HEK293 (cell line): ENCODE results near the gene VEGFA.

Experiments used
- TCF7L2 ChIP-seq: IDR thresholded peaks from 2 replicates; pipeline ENCODE4 v1.6.1; 2011; ENCODE audit warnings: low read depth, mild to moderate bottlenecking, inconsistent platforms, low read length, moderate library complexity, borderline replicate concordance
- ZBTB7A ChIP-seq: fragments of 450-650 bp; formaldehyde crosslinking; IDR thresholded peaks from 2 replicates; pipeline ENCODE4 v1.5.1; 2016; ENCODE audit warnings: low read depth, missing biosample characterization, missing genetic modification characterization
- ZNF155 ChIP-seq: fragments of 450-650 bp; formaldehyde crosslinking; IDR thresholded peaks from 2 replicates; pipeline ENCODE4 v1.5.1; 2016; ENCODE audit warnings: missing biosample characterization, missing genetic modification characterization
- ZNF354C ChIP-seq: fragments of 450-650 bp; formaldehyde crosslinking; IDR thresholded peaks from 2 replicates; pipeline ENCODE4 v1.5.1; 2016; ENCODE audit warnings: missing biosample characterization, missing genetic modification characterization, low read depth, borderline replicate concordance
- ZNF530 ChIP-seq: fragments of 450-650 bp; formaldehyde crosslinking; IDR thresholded peaks from 2 replicates; pipeline ENCODE4 v1.5.1; 2016; ENCODE audit warnings: low read depth, missing biosample characterization, missing genetic modification characterization
- ZNF555 ChIP-seq: fragments of 450-650 bp; formaldehyde crosslinking; conservative IDR thresholded peaks from 2 replicates; pipeline ENCODE4 v1.5.1; 2017; ENCODE audit warnings: missing biosample characterization, mild to moderate bottlenecking, missing genetic modification characterization, inconsistent platforms
- ZNF558 ChIP-seq: fragments of 450-650 bp; formaldehyde crosslinking; IDR thresholded peaks from 2 replicates; pipeline ENCODE4 v1.5.1; 2016; ENCODE audit warnings: missing biosample characterization, missing genetic modification characterization
- TF ChIP-seq, protein P1 (sequence below): fragments of 450-650 bp; formaldehyde crosslinking; IDR thresholded peaks from 2 replicates; pipeline ENCODE4 v1.5.1; 2016; ENCODE audit warnings: missing biosample characterization, missing genetic modification characterization
- TF ChIP-seq, protein P2 (sequence below): fragments of 450-650 bp; formaldehyde crosslinking; IDR thresholded peaks from 2 replicates; pipeline ENCODE4 v1.5.1; 2016; ENCODE audit warnings: missing biosample characterization, missing genetic modification characterization, low read depth
- TF ChIP-seq, protein P3 (sequence below): fragments of 450-650 bp; formaldehyde crosslinking; IDR thresholded peaks from 2 replicates; pipeline ENCODE4 v1.5.1; 2016; ENCODE audit warnings: missing biosample characterization, missing genetic modification characterization
- TF ChIP-seq, protein P4 (sequence below): fragments of 450-650 bp; formaldehyde crosslinking; IDR thresholded peaks from 2 replicates; pipeline ENCODE4; 2016; ENCODE audit warnings: missing biosample characterization, missing genetic modification characterization

DNA sequence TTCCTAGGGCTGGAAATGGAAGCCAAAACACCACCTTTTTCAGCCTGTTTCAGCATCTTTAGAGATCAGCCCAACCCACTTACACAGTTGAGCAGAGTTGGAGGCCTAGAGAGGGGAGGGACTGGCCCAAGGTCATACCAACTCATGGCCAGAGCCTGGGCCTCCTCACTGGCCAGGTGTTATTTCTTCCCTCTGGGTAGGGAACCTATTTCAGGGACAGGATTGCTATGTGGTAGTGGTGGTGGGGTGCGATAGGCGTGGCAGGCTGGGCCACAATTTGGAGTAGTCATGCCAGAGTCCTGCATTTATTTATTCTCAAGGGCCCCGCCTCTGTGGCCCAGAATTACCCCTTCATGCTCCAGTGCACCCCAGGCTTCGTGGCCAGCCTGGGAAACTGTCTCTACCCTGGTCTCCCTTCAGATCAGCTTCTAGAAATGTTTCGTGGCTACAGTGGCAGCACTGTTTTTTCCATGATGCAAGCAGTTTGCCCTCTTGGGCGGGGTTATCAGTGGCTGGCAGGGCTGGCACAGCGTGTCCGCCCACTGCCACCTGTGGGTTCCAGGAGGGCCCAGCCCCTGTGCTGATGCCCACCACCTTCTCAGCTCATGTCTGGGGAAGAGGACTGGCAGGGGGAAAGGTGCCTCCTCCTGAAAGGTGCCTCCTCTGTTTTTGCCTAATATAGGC is 6.2 kb downstream of the VEGFA start:
- no peak for TF ChIP-seq ZNF530
- TF ChIP-seq ZNF155 (tag by site-specific recombination) = no peak
- TF ChIP-seq, protein P1, sequence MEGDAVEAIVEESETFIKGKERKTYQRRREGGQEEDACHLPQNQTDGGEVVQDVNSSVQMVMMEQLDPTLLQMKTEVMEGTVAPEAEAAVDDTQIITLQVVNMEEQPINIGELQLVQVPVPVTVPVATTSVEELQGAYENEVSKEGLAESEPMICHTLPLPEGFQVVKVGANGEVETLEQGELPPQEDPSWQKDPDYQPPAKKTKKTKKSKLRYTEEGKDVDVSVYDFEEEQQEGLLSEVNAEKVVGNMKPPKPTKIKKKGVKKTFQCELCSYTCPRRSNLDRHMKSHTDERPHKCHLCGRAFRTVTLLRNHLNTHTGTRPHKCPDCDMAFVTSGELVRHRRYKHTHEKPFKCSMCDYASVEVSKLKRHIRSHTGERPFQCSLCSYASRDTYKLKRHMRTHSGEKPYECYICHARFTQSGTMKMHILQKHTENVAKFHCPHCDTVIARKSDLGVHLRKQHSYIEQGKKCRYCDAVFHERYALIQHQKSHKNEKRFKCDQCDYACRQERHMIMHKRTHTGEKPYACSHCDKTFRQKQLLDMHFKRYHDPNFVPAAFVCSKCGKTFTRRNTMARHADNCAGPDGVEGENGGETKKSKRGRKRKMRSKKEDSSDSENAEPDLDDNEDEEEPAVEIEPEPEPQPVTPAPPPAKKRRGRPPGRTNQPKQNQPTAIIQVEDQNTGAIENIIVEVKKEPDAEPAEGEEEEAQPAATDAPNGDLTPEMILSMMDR (tag by site-specific recombination) = no peak
- no peak for TF ChIP-seq ZNF558 (tag by site-specific recombination)
- TF ChIP-seq ZNF354C (tag by site-specific recombination) = no peak
- TF ChIP-seq TCF7L2 = no peak
- no peak for TF ChIP-seq ZNF555 (tag by site-specific recombination)
- TF ChIP-seq, protein P2, sequence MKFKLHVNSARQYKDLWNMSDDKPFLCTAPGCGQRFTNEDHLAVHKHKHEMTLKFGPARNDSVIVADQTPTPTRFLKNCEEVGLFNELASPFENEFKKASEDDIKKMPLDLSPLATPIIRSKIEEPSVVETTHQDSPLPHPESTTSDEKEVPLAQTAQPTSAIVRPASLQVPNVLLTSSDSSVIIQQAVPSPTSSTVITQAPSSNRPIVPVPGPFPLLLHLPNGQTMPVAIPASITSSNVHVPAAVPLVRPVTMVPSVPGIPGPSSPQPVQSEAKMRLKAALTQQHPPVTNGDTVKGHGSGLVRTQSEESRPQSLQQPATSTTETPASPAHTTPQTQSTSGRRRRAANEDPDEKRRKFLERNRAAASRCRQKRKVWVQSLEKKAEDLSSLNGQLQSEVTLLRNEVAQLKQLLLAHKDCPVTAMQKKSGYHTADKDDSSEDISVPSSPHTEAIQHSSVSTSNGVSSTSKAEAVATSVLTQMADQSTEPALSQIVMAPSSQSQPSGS (tag by site-specific recombination) = no peak
- TF ChIP-seq ZBTB7A (tag by site-specific recombination) = no peak
- TF ChIP-seq, protein P3, sequence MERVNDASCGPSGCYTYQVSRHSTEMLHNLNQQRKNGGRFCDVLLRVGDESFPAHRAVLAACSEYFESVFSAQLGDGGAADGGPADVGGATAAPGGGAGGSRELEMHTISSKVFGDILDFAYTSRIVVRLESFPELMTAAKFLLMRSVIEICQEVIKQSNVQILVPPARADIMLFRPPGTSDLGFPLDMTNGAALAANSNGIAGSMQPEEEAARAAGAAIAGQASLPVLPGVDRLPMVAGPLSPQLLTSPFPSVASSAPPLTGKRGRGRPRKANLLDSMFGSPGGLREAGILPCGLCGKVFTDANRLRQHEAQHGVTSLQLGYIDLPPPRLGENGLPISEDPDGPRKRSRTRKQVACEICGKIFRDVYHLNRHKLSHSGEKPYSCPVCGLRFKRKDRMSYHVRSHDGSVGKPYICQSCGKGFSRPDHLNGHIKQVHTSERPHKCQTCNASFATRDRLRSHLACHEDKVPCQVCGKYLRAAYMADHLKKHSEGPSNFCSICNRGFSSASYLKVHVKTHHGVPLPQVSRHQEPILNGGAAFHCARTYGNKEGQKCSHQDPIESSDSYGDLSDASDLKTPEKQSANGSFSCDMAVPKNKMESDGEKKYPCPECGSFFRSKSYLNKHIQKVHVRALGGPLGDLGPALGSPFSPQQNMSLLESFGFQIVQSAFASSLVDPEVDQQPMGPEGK = no peak
- TF ChIP-seq, protein P4, sequence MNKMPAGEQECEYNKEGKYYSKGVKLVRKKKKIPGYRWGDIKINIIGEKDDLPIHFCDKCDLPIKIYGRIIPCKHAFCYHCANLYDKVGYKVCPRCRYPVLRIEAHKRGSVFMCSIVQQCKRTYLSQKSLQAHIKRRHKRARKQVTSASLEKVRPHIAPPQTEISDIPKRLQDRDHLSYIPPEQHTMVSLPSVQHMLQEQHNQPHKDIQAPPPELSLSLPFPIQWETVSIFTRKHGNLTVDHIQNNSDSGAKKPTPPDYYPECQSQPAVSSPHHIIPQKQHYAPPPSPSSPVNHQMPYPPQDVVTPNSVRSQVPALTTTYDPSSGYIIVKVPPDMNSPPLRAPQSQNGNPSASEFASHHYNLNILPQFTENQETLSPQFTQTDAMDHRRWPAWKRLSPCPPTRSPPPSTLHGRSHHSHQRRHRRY = no peak
